ENCODE data around the gene RGCC. TPM values are rescaled to one million over a fixed set of nuclear protein-coding genes. Genes with fewer than 3 reads are reported as not detected.
"Not testable (repeated sequence)": the region's sequence is repeated elsewhere in the genome, so short reads cannot be mapped to it uniquely, and the experiment has no call there.

RGCC gene
- total RNA-seq, 4 donors from 2014 or later: 29.0 to 522 (median 319) TPM

- H3K4me3 ChIP-seq: no peak overlapping the region
These were observed 29.7 kb upstream of the RGCC start for GRCh38 chr13:41427666-41428065.

GRCh38 chr13:41428155-41428554 is 29.2 kb upstream of the RGCC start:
- Histone ChIP-seq H3K27me3 (no peaks in the 10 kb centered on the region), H3K27ac (no peak overlapping the region), H3K4me1 (no peaks in the 10 kb centered on the region), H3K36me3 (no peaks in the 10 kb centered on the region), H3K4me3 (no peak overlapping the region), H3K9me3 (no peaks in the 10 kb centered on the region)
- intact Hi-C loops (cut with DNase I; ENCODE audit: low total_unique reads): no loop called here
- no peak for DNase-seq
- TF ChIP-seq CTCF (IDR thresholded peaks at IDR 0.05): no peak
- no peak for TF ChIP-seq POLR2A (IDR thresholded peaks at IDR 0.05)

More at GRCh38 chr13:41427666-41428065, 29.7 kb upstream of the RGCC start:
- Histone ChIP-seq H3K9me3 (no peaks in the 10 kb centered on the region), H3K27me3 (no peaks in the 10 kb centered on the region), H3K27ac (no peak overlapping the region), H3K4me1 (no peaks in the 10 kb centered on the region), H3K36me3 (no peaks in the 10 kb centered on the region)
- intact Hi-C loops (cut with DNase I; ENCODE audit: low total_unique reads): no loop called here
- DNase-seq: no peak
- no peak for TF ChIP-seq POLR2A (IDR thresholded peaks at IDR 0.05)
- TF ChIP-seq CTCF (IDR thresholded peaks at IDR 0.05): no peak

GRCh38 chr13:41434030-41434429 is 23.3 kb upstream of the RGCC start:
- DNase-seq; H3K27ac ChIP-seq; H3K9me3 ChIP-seq; intact Hi-C loops (cut with DNase I; ENCODE audit: low total_unique reads); H3K36me3 ChIP-seq; H3K4me1 ChIP-seq; H3K27me3 ChIP-seq; H3K4me3 ChIP-seq: not testable (repeated sequence)

GRCh38 chr13:41434831-41435520 is 22.4 kb upstream of the RGCC start:
- Histone ChIP-seq H3K27me3 (no peaks in the 10 kb centered on the region), H3K9me3 (no peaks in the 10 kb centered on the region), H3K4me3 (no peak overlapping the region), H3K36me3 (no peaks in the 10 kb centered on the region), H3K27ac (no peak overlapping the region), H3K4me1 (no peaks in the 10 kb centered on the region)
- TF ChIP-seq POLR2A (IDR thresholded peaks at IDR 0.05) (no peak), CTCF (IDR thresholded peaks at IDR 0.05) (no peak)
- no peak for DNase-seq
- intact Hi-C loops (cut with DNase I; ENCODE audit: low total_unique reads): no loop called here

- H3K4me3 ChIP-seq: no peak overlapping the region
- no peak for TF ChIP-seq POLR2A (IDR thresholded peaks at IDR 0.05)
- intact Hi-C loops (cut with DNase I; ENCODE audit: low total_unique reads): no loop called here
- no peak for DNase-seq
- no peaks in the 10 kb centered on the region for H3K9me3 ChIP-seq
- H3K36me3 ChIP-seq: no peaks in the 10 kb centered on the region
- H3K27me3 ChIP-seq: no peaks in the 10 kb centered on the region
- H3K4me1 ChIP-seq: no peaks in the 10 kb centered on the region
- H3K27ac ChIP-seq: no peak overlapping the region
These were observed 13.4 kb upstream of the RGCC start for GRCh38 chr13:41443969-41444368.

GRCh38 chr13:41452462-41452861 is 4.9 kb upstream of the RGCC start:
- Histone ChIP-seq H3K9me3 (no peaks in the 10 kb centered on the region), H3K4me3 (no peak overlapping the region), H3K27ac (no peak overlapping the region), H3K4me1 (no peaks in the 10 kb centered on the region), H3K27me3 (no peaks in the 10 kb centered on the region), H3K36me3 (no peaks in the 10 kb centered on the region)
- intact Hi-C loops (cut with DNase I; ENCODE audit: low total_unique reads): no loop called here
- TF ChIP-seq POLR2A (IDR thresholded peaks at IDR 0.05) (no peak), CTCF (IDR thresholded peaks at IDR 0.05) (no peak)
- DNase-seq: no peak

Measured in uterus (tissue), 4 donors.